NCI-H510A (cell line): ENCODE data around the gene SLC35F3.

Experiments used
- DNase-seq: peaks from one replicate; lab custom pipeline; 2025; lab: John Stamatoyannopoulos, UW

SLC35F3 gene

GRCh38 chr1:233972951-233973635, 68.6 kb downstream of the SLC35F3 start:
- DNase-seq = no peak

- DNase-seq = no peak
Observed at GRCh38 chr1:233975486-233975885, 71.0 kb downstream of the SLC35F3 start.

- DNase-seq = no peak
Observed at GRCh38 chr1:233981042-233981675, 76.7 kb downstream of the SLC35F3 start.

GRCh38 chr1:233982827-233983518, 78.5 kb downstream of the SLC35F3 start:
- DNase-seq = no peak

GRCh38 chr1:233983811-233984210, 79.3 kb downstream of the SLC35F3 start:
- DNase-seq = no peak

- DNase-seq = no peak
Observed at GRCh38 chr1:233988963-233989696, 84.7 kb downstream of the SLC35F3 start.

- DNase-seq = no peak
Observed at GRCh38 chr1:233990486-233990885, 86.0 kb downstream of the SLC35F3 start.

GRCh38 chr1:233993651-233994050, 89.2 kb downstream of the SLC35F3 start:
- no peak for DNase-seq

GRCh38 chr1:233994112-233994511, 89.6 kb downstream of the SLC35F3 start:
- no peak for DNase-seq

- no peak for DNase-seq
Observed at GRCh38 chr1:233998456-233998855, 94.0 kb downstream of the SLC35F3 start.

GRCh38 chr1:233998891-233999290, 94.4 kb downstream of the SLC35F3 start:
- no peak for DNase-seq

- DNase-seq = no peak
Observed at GRCh38 chr1:234000557-234001041, 96.1 kb downstream of the SLC35F3 start.

- DNase-seq = no peak
Observed at GRCh38 chr1:234001817-234002216, 97.3 kb downstream of the SLC35F3 start.

- DNase-seq = no peak
Observed at GRCh38 chr1:234004591-234004990, 100.1 kb downstream of the SLC35F3 start.

GRCh38 chr1:234007684-234008083, 103.2 kb downstream of the SLC35F3 start:
- no peak for DNase-seq

- no peak for DNase-seq
Observed at GRCh38 chr1:234008591-234008990, 104.1 kb downstream of the SLC35F3 start.

GRCh38 chr1:234009668-234010067, 105.2 kb downstream of the SLC35F3 start:
- no peak for DNase-seq

GRCh38 chr1:234014208-234014607, 109.7 kb downstream of the SLC35F3 start:
- DNase-seq = no peak

- DNase-seq = no peak
Observed at GRCh38 chr1:234018816-234019215, 114.3 kb downstream of the SLC35F3 start.

GRCh38 chr1:234019387-234019786, 114.9 kb downstream of the SLC35F3 start:
- no peak for DNase-seq

GRCh38 chr1:234022302-234022701, 117.8 kb downstream of the SLC35F3 start:
- DNase-seq = no peak

GRCh38 chr1:234039603-234040002, 135.1 kb downstream of the SLC35F3 start:
- DNase-seq = no peak
